ENCODE data around the gene PCMTD2. TPM values are rescaled to one million over a fixed set of nuclear protein-coding genes. Genes with fewer than 3 reads are reported as not detected.

Gene PCMTD2
- total and polyA plus RNA-seq, 2 of the 13 experiments (the other 11 are each of a cell fraction or from before 2014, with no cell fraction given) = 47.0 to 76.9 TPM

GRCh38 chr20:64223526-64224067, 32.0 kb upstream of the PCMTD2 start (continued):
- TF ChIP-seq ZNF512 (CRISPR knock-in tag; IDR thresholded peaks at IDR 0.05) (0 out of 2 replicates have a peak, but pooled peaks have one; percentile 22), RELA (CRISPR knock-in tag; IDR thresholded peaks at IDR 0.05) (no peak), NRL (CRISPR knock-in tag; IDR thresholded peaks at IDR 0.05; ENCODE audit: borderline replicate concordance) (peak; percentile 14; the same call in 1 of the 2 replicates), POGZ (CRISPR knock-in tag; IDR thresholded peaks at IDR 0.05) (no peak), ZNF598 (CRISPR knock-in tag; IDR thresholded peaks at IDR 0.05; ENCODE audit: borderline replicate concordance) (peak; percentile 93; the same call in 1 of the 2 replicates), SMARCC2 (IDR thresholded peaks at IDR 0.05) (no peak), KDM3A (CRISPR knock-in tag; IDR thresholded peaks at IDR 0.05; ENCODE audit: low read depth) (peak; percentile 54; the same call in 1 of the 2 replicates), MEF2D (CRISPR knock-in tag; IDR thresholded peaks at IDR 0.05) (0 out of 2 replicates have a peak, but pooled peaks have one; percentile 30), ZNF619 (CRISPR knock-in tag; IDR thresholded peaks at IDR 0.05) (peak; percentile 81; the same call in 1 of the 2 replicates), ZNF704 (CRISPR knock-in tag; IDR thresholded peaks at IDR 0.05; ENCODE audit: borderline replicate concordance) (peak; percentile 29; the same call in 1 of the 2 replicates), SALL2 (CRISPR knock-in tag; IDR thresholded peaks at IDR 0.05) (peak; percentile 79; the same call in 1 of the 2 replicates), CBX5 (CRISPR knock-in tag; IDR thresholded peaks at IDR 0.05; ENCODE audit: borderline replicate concordance) (peak; percentile 64; the same call in 1 of the 2 replicates), ZNF569 (CRISPR knock-in tag; IDR thresholded peaks at IDR 0.05; ENCODE audit: borderline replicate concordance) (no peak), PATZ1 (CRISPR knock-in tag; IDR thresholded peaks at IDR 0.05) (peak; percentile 91), KLF6 (CRISPR knock-in tag; IDR thresholded peaks at IDR 0.05) (no peak), ZNF615 (CRISPR knock-in tag; IDR thresholded peaks at IDR 0.05; ENCODE audit: borderline replicate concordance) (no peak), MTA3 (CRISPR knock-in tag; IDR thresholded peaks at IDR 0.05) (no peak), GFI1 (CRISPR knock-in tag; IDR thresholded peaks at IDR 0.05; ENCODE audit: borderline replicate concordance) (peak; percentile 30; the same call in 1 of the 2 replicates), FOXO1 (CRISPR knock-in tag; IDR thresholded peaks at IDR 0.05) (peak; percentile 65; the same call in 1 of the 2 replicates)
